Measurements from ENCODE around the gene GPR152.
"Not testable (repeated sequence)": the region's sequence is repeated elsewhere in the genome, so short reads cannot be mapped to it uniquely, and the experiment has no call there.

Gene GPR152

GRCh38 chr11:67439321-67440228, 13.0 kb downstream of the GPR152 start:
- peak; percentile 68 to 74 for DNase-seq

- DNase-seq = peak; percentile 85 to 90
These were observed 14.2 kb downstream of the GPR152 start for GRCh38 chr11:67438158-67438902.

GRCh38 chr11:67437809-67438157, 14.7 kb downstream of the GPR152 start:
- DNase-seq = no peak

- peak; percentile 78 to 79 for DNase-seq
These were observed 15.3 kb downstream of the GPR152 start, which contains the start of gene PTPRCAP for GRCh38 chr11:67437082-67437808. TSS of gene PTPRCAP (minus strand) at chr11:67437682. CDS start at chr11:67437619, 63 bp downstream.

- peak; percentile 86 for DNase-seq
These were observed 16.0 kb downstream of the GPR152 start for GRCh38 chr11:67436459-67437081.

- peak in 1 of 2 experiments; percentile 42 for DNase-seq
These were observed 16.6 kb downstream of the GPR152 start for GRCh38 chr11:67435727-67436458.

- DNase-seq = peak; percentile 60 to 66
These were observed 17.4 kb downstream of the GPR152 start for GRCh38 chr11:67435031-67435726.

GRCh38 chr11:67434395-67434881, 18.1 kb downstream of the GPR152 start:
- DNase-seq = peak; percentile 63 to 68

GRCh38 chr11:67433536-67434394, 18.8 kb downstream of the GPR152 start:
- peak; percentile 47 to 54 for DNase-seq

GRCh38 chr11:67432655-67433349, 19.7 kb downstream of the GPR152 start:
- DNase-seq = peak in 1 of 2 experiments; percentile 25

GRCh38 chr11:67431346-67432249, 20.9 kb downstream of the GPR152 start:
- no peak for DNase-seq

GRCh38 chr11:67429722-67430121, 22.8 kb downstream of the GPR152 start:
- no peak for DNase-seq

- DNase-seq = no peak
These were observed 23.4 kb downstream of the GPR152 start for GRCh38 chr11:67429038-67429668.

- DNase-seq = peak; percentile 100
These were observed 24.2 kb downstream of the GPR152 start, which contains the start of gene RPS6KB2 for GRCh38 chr11:67428052-67429001. TSS of gene RPS6KB2 (plus strand) at chr11:67428494. CDS start at chr11:67428546, 52 bp downstream.

- DNase-seq = not testable (repeated sequence)
These were observed 25.1 kb downstream of the GPR152 start for GRCh38 chr11:67427364-67427859.

Measured in activated T-cell treated with anti-CD3 and anti-CD28 coated beads, Interleukin-2, amount 50 U/mL, for 48 hours (primary cell).